Activated T-helper 1 cell treated with anti-CD3 and anti-CD28 coated beads, Interleukin-2, amount 50 U/mL, for 16 hours (primary cell): ENCODE data around the gene KLK1.
"Not testable (repeated sequence)": the region's sequence is repeated elsewhere in the genome, so short reads cannot be mapped to it uniquely, and the experiment has no call there.

Experiments
- DNase-seq, 2 donors: peaks; one replicate each; pipeline ENCODE4 v3.0.0-alpha.2; 2020; ENCODE audit warnings: low read depth in 1 of 2, low spot score in 1 of 2

Gene KLK1

GRCh38 chr19:50817941-50818858 is 5.4 kb downstream of the KLK1 start:
- no peak for DNase-seq

GRCh38 chr19:50815439-50815838 is 8.1 kb downstream of the KLK1 start:
- no peak for DNase-seq

GRCh38 chr19:50814883-50815282 is 8.7 kb downstream of the KLK1 start:
- no peak for DNase-seq

GRCh38 chr19:50812474-50812873 is 11.1 kb downstream of the KLK1 start:
- DNase-seq: no peak

- DNase-seq: not testable (repeated sequence)
Observed at GRCh38 chr19:50811622-50812238, 11.9 kb downstream of the KLK1 start.

- no peak for DNase-seq
Observed at GRCh38 chr19:50808856-50809255, 14.7 kb downstream of the KLK1 start.

GRCh38 chr19:50804420-50805272 is 18.9 kb downstream of the KLK1 start:
- DNase-seq: peak; percentile 86 to 95

- DNase-seq: no peak
Observed at GRCh38 chr19:50803633-50804419, 19.8 kb downstream of the KLK1 start.

GRCh38 chr19:50801107-50801506 is 22.5 kb downstream of the KLK1 start:
- no peak for DNase-seq

- DNase-seq: no peak
Observed at GRCh38 chr19:50799547-50799851, 24.1 kb downstream of the KLK1 start.

- DNase-seq: no peak
Observed at GRCh38 chr19:50798659-50799546, 24.7 kb downstream of the KLK1 start.

GRCh38 chr19:50797781-50798658 is 25.6 kb downstream of the KLK1 start:
- DNase-seq: no peak

GRCh38 chr19:50797429-50797780 is 26.2 kb downstream of the KLK1 start:
- no peak for DNase-seq

GRCh38 chr19:50796634-50797428 is 26.8 kb downstream of the KLK1 start:
- no peak for DNase-seq

- no peak for DNase-seq
Observed at GRCh38 chr19:50796128-50796633, 27.4 kb downstream of the KLK1 start.

- DNase-seq: no peak
Observed at GRCh38 chr19:50795664-50796073, 27.9 kb downstream of the KLK1 start.

GRCh38 chr19:50794876-50795663 is 28.5 kb downstream of the KLK1 start:
- no peak for DNase-seq
